Caco-2 (cell line): Measurements from ENCODE around the gene TACC2. TPM values are rescaled to one million over a fixed set of nuclear protein-coding genes. Genes with fewer than 3 reads are reported as not detected.

Source experiments
- BruUV-seq: library from RNA; stranded (reverse); fragments of 400-500 nt; replicated peaks from 2 replicates; lab custom pipeline; 2021; lab: Mats Ljungman, UMichigan
- CTCF ChIA-PET: fragments of 300-600 bp; sonication (Branson Sonifier 250); formaldehyde crosslinking; loops from one replicate; lab custom pipeline; 2022; ENCODE audit warnings: antibody characterized with exemption; lab: Charles Lee
- POLR2A ChIA-PET: fragments of 300-600 bp; sonication (Branson Sonifier 250); formaldehyde crosslinking; loops from one replicate; lab custom pipeline; 2022; ENCODE audit warnings: antibody characterized with exemption; lab: Charles Lee
- DNase-seq, 2 experiments: peaks; one replicate each; pipeline versions ENCODE4 v3.0.0 to v3.0.0-alpha.2; 2020 to 2022
- H3K27me3 ChIP-seq: replicated peaks from 2 replicates; pipeline ENCODE4 v1.6.0; 2011; ENCODE audit warnings: low read length; ENCODE audit not compliant: control insufficient read depth, insufficient read depth
- H3K36me3 ChIP-seq: 2 replicates; pipeline ENCODE4 v1.5.1; 2011; ENCODE audit warnings: low read length; ENCODE audit not compliant: control insufficient read depth, insufficient read depth
- H3K4me1 ChIP-seq: fragments of 250-450 bp; sonication (Bioruptor Pico); 2 replicates; pipeline ENCODE4 v1.5.1; 2020; ENCODE audit warnings: mild to moderate bottlenecking
- H3K4me3 ChIP-seq: 2 replicates; pipeline ENCODE4 v1.5.1; 2011; ENCODE audit warnings: low read depth, mild to moderate bottlenecking, control low read depth, low read length
- H3K9me3 ChIP-seq: fragments of 250-450 bp; sonication (Bioruptor Pico); 2 replicates; pipeline ENCODE4 v1.5.1; 2020; ENCODE audit warnings: mild to moderate bottlenecking, moderate library complexity
- H3K27ac Mint-ChIP-seq: one replicate; pipeline ENCODE4 v1.8.0; 2022; ENCODE audit warnings: mixed read lengths; ENCODE audit not compliant: unreplicated experiment
- H3K27me3 Mint-ChIP-seq: one replicate; pipeline ENCODE4 v1.8.0; 2022; ENCODE audit warnings: mixed read lengths; ENCODE audit not compliant: insufficient read depth, unreplicated experiment
- H3K36me3 Mint-ChIP-seq: one replicate; pipeline ENCODE4 v1.8.0; 2022; ENCODE audit warnings: mild to moderate bottlenecking, mixed read lengths; ENCODE audit not compliant: insufficient read depth, unreplicated experiment
- H3K4me1 Mint-ChIP-seq: one replicate; pipeline ENCODE4 v1.8.0; 2022; ENCODE audit warnings: low read depth, mixed read lengths; ENCODE audit not compliant: unreplicated experiment
- H3K4me3 Mint-ChIP-seq: one replicate; pipeline ENCODE4 v1.8.0; 2022; ENCODE audit warnings: mild to moderate bottlenecking, moderate library complexity, mixed read lengths; ENCODE audit not compliant: unreplicated experiment
- H3K9me3 Mint-ChIP-seq: one replicate; pipeline ENCODE4 v1.8.0; 2022; ENCODE audit warnings: mixed read lengths; ENCODE audit not compliant: unreplicated experiment
- intact Hi-C: fragments of 100-400 bp; cut with micrococcal nuclease; formaldehyde crosslinking; loops from one replicate; pipeline ENCODE4 v1.10.0; 2022; ENCODE audit not compliant: unreplicated experiment
- total RNA-seq: library from RNA; stranded (reverse); gene quantifications from 2 replicates; pipeline ENCODE4 v1.2.3, GENCODE V29; 2022
- TF ChIP-seq, protein P1 (sequence below), 2 experiments: fragments of 200-600 bp in 1 of 2; IDR thresholded peaks; 1 replicate in 1 of 2; 2 replicates in 1 of 2; pipeline versions ENCODE4 v1.5.1 to v1.8.0; 2011 to 2022; ENCODE audit warnings: antibody characterized with exemption in 1 of 2, control low read depth in 1 of 2, inconsistent platforms in 1 of 2, low read depth in 1 of 2, low read length in 1 of 2, mild to moderate bottlenecking in 1 of 2, moderate library complexity in 1 of 2; ENCODE audit not compliant: insufficient read depth in 1 of 2, severe bottlenecking in 1 of 2, unreplicated experiment in 1 of 2

The TACC2 gene
- total RNA-seq, 1 experiment from 2014 or later, result 117 TPM

DNA sequence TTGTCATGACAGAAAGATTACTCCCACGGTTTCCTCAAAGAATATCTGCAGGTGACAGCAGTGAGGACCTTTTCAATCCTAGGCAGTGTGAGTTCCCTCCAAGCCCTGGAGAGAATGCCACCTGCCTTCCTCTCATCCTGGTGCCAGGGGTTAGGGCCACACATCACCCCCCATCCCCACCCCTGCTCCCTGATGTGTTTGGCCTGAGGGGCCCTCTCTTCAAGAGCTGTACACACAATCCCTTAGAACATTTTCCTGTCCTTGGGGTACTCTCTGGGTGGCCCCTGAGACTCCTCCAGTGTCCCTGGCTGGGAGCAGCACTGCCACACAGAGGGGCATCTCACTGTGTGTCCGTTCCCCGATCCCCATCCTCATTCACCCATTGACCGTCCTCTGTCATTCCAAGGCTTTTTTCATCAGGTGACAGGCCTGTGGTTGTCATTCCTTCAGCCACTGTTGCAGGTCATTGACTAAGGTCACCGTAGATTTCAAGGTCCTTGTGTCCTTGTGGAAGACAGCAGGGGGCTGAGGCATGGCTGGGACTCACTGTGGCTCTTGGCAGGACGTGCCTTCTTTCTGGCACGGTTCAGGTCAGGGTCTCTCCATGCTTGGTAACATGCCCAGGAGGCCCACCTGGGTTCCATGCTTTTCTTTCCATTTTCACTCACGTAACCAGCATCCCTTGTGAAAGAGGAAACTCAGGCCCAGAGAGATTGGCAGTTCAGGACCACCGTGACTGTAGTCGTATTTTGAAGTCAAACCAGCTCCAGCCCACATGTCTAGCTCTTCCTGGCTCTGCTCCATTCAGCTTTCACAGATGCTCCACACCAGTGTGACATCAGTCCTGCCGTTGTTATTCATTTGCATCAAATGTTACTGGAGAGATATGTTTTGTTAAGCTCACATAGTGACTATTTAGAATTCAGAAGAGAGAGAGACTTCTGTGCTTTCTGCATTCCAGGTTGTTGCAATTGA, 255.3 kb downstream of the TACC2 start:
- ChIA-PET CTCF (no interaction called here), POLR2A (no interaction called here)
- H3K27me3 ChIP-seq, result no peaks in the 10 kb centered on the region
- H3K36me3 ChIP-seq, result peaks cover 2% of the 10 kb centered on the region
- H3K27me3 Mint-ChIP-seq, result no peaks in the 10 kb centered on the region
- H3K36me3 Mint-ChIP-seq, result peaks cover 73% of the 10 kb centered on the region
- DNase-seq, result no peak
- no peak overlapping the region for H3K4me3 ChIP-seq
- TF ChIP-seq, protein P1, sequence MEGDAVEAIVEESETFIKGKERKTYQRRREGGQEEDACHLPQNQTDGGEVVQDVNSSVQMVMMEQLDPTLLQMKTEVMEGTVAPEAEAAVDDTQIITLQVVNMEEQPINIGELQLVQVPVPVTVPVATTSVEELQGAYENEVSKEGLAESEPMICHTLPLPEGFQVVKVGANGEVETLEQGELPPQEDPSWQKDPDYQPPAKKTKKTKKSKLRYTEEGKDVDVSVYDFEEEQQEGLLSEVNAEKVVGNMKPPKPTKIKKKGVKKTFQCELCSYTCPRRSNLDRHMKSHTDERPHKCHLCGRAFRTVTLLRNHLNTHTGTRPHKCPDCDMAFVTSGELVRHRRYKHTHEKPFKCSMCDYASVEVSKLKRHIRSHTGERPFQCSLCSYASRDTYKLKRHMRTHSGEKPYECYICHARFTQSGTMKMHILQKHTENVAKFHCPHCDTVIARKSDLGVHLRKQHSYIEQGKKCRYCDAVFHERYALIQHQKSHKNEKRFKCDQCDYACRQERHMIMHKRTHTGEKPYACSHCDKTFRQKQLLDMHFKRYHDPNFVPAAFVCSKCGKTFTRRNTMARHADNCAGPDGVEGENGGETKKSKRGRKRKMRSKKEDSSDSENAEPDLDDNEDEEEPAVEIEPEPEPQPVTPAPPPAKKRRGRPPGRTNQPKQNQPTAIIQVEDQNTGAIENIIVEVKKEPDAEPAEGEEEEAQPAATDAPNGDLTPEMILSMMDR (IDR thresholded peaks at IDR 0.05; ENCODE audit: insufficient read depth in 1 of 2, low read depth in 1 of 2, low read length in 1 of 2, severe bottlenecking in 1 of 2, unreplicated experiment in 1 of 2), result no peak
- no peaks in the 10 kb centered on the region for H3K9me3 ChIP-seq
- intact Hi-C loops, result no loop called here
- no TSS peak for BruUV-seq
- no peaks in the 10 kb centered on the region for H3K4me1 ChIP-seq
- H3K27ac Mint-ChIP-seq, result no peak overlapping the region
- H3K4me1 Mint-ChIP-seq, result no peaks in the 10 kb centered on the region
- H3K9me3 Mint-ChIP-seq, result no peaks in the 10 kb centered on the region
- no peak overlapping the region for H3K4me3 Mint-ChIP-seq

DNA sequence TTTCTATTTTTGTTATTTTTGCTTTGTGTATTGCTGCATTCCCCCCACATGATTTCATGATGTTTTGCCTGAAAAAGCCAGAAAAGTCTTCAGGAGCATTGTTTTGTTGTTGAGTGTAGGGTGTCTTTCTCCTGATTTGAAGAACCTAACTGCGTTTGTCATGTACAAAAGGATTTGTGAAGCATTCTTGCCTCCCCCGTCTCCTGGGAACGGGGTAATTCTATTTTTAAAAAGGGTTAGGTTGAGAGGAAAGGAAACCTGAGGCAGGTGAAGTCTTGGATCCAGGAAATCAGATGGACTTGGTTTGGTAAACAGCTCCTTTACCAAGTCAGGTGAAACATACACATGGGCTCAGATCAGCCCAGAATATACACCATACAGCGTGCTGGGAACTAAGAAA, 256.2 kb downstream of the TACC2 start:
- Mint-ChIP-seq H3K9me3 (no peaks in the 10 kb centered on the region), H3K27ac (no peak overlapping the region), H3K4me3 (no peak overlapping the region), H3K27me3 (no peaks in the 10 kb centered on the region), H3K36me3 (peaks cover 73% of the 10 kb centered on the region), H3K4me1 (no peaks in the 10 kb centered on the region)
- no peak overlapping the region for H3K4me3 ChIP-seq
- TF ChIP-seq, protein P1 (IDR thresholded peaks at IDR 0.05; ENCODE audit: insufficient read depth in 1 of 2, low read depth in 1 of 2, low read length in 1 of 2, severe bottlenecking in 1 of 2, unreplicated experiment in 1 of 2), result no peak
- H3K36me3 ChIP-seq, result no peaks in the 10 kb centered on the region; the same call in none of the 2 replicates
- H3K9me3 ChIP-seq, result no peaks in the 10 kb centered on the region
- ChIA-PET POLR2A (no interaction called here), CTCF (no interaction called here)
- no peak for DNase-seq
- no peaks in the 10 kb centered on the region for H3K4me1 ChIP-seq
- BruUV-seq, result no TSS peak
- intact Hi-C loops, result no loop called here
- H3K27me3 ChIP-seq, result no peaks in the 10 kb centered on the region

DNA sequence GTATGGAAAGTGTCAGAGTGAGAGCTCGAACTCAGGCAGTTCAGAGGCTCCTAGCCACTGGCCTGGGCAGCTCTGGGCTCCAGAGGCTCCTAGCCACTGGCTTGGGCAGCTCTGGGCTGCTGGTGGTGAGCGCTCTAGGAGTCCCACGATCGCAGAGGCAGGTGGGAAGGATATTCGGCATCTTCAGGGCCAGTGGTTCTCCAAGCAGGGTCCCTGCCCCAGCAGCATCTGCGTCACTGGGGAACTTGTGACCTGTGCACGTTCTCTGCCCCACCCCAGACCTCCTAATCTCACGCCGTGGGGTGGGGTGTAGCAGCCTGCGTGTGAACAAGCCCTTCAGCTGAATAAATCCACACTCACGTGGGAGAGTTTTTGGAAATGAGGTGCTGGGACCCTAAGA, 256.9 kb downstream of the TACC2 start:
- BruUV-seq, result no TSS peak
- Histone ChIP-seq H3K27me3 (no peaks in the 10 kb centered on the region), H3K4me1 (no peaks in the 10 kb centered on the region), H3K4me3 (no peak overlapping the region), H3K36me3 (no peaks in the 10 kb centered on the region; the same call in none of the 2 replicates), H3K9me3 (no peaks in the 10 kb centered on the region)
- H3K4me3 Mint-ChIP-seq, result no peak overlapping the region
- no peaks in the 10 kb centered on the region for H3K4me1 Mint-ChIP-seq
- intact Hi-C loops, result no loop called here
- peaks cover 67% of the 10 kb centered on the region for H3K36me3 Mint-ChIP-seq
- H3K27ac Mint-ChIP-seq, result no peak overlapping the region
- TF ChIP-seq, protein P1 (IDR thresholded peaks at IDR 0.05; ENCODE audit: insufficient read depth in 1 of 2, low read depth in 1 of 2, low read length in 1 of 2, severe bottlenecking in 1 of 2, unreplicated experiment in 1 of 2), result no peak
- POLR2A ChIA-PET, result no interaction called here
- H3K27me3 Mint-ChIP-seq, result no peaks in the 10 kb centered on the region
- CTCF ChIA-PET, result no interaction called here
- no peak for DNase-seq
- H3K9me3 Mint-ChIP-seq, result no peaks in the 10 kb centered on the region
